DOHH2 (cell line): ENCODE results near the gene PLAC8.
A peak's percentile ranks its signal among the peaks of the same experiment; 100 is the strongest.

Experiments
- H3F3A ChIP-seq: fragments of 200-600 bp; sonication (generic), shearing (Covaris generic); 2 replicates; pipeline ENCODE4 v1.6.0; 2016; ENCODE audit warnings: antibody characterized with exemption, mild to moderate bottlenecking; ENCODE audit not compliant: control insufficient read depth, insufficient read depth
- H3K27ac ChIP-seq: fragments of 200-600 bp; sonication (generic); 2 replicates; pipeline ENCODE4 v1.5.1; 2014; ENCODE audit warnings: low read depth, mild to moderate bottlenecking, low read length, moderate library complexity
- H3K27me3 ChIP-seq: fragments of 200-600 bp; sonication (generic); 2 replicates; pipeline ENCODE4 v1.6.1; 2014; ENCODE audit warnings: mild to moderate bottlenecking, low read length, mixed read lengths; ENCODE audit not compliant: control insufficient read depth
- H3K36me3 ChIP-seq: fragments of 200-600 bp; sonication (generic); 2 replicates; pipeline ENCODE4 v1.6.1; 2014; ENCODE audit warnings: mild to moderate bottlenecking, low read length, moderate library complexity, mixed read lengths; ENCODE audit not compliant: control insufficient read depth
- H3K4me1 ChIP-seq: fragments of 200-600 bp; sonication (generic); 2 replicates; pipeline ENCODE4 v1.6.1; 2014; ENCODE audit warnings: mild to moderate bottlenecking, low read length, mixed read lengths; ENCODE audit not compliant: control insufficient read depth
- H3K4me2 ChIP-seq: fragments of 200-600 bp; sonication (generic); 2 replicates; pipeline ENCODE4 v1.6.0; 2014; ENCODE audit warnings: mild to moderate bottlenecking, low read length, moderate library complexity
- H3K4me3 ChIP-seq: fragments of 200-600 bp; sonication (generic); 2 replicates; pipeline ENCODE4 v1.5.1; 2014; ENCODE audit warnings: mild to moderate bottlenecking, low read length, mixed read lengths
- H3K79me2 ChIP-seq: fragments of 200-600 bp; sonication (generic); 2 replicates; pipeline ENCODE4 v1.6.1; 2014; ENCODE audit warnings: mild to moderate bottlenecking, low read length, mixed read lengths; ENCODE audit not compliant: control insufficient read depth
- H3K9me2 ChIP-seq: fragments of 200-600 bp; sonication (generic); replicated peaks from 2 replicates; pipeline ENCODE4 v1.6.1; 2014; ENCODE audit warnings: mild to moderate bottlenecking, low read length, mixed read lengths; ENCODE audit not compliant: control insufficient read depth
- H3K9me3 ChIP-seq: fragments of 200-600 bp; sonication (generic); 2 replicates; pipeline ENCODE4 v1.6.1; 2014; ENCODE audit warnings: antibody characterized with exemption, low read length, mixed read lengths; ENCODE audit not compliant: control insufficient read depth, insufficient read depth
- H4K20me1 ChIP-seq: fragments of 200-600 bp; sonication (generic); 2 replicates; pipeline ENCODE4 v1.6.0; 2014; ENCODE audit warnings: low read depth, mild to moderate bottlenecking, antibody characterized with exemption, low read length, moderate library complexity; ENCODE audit not compliant: control insufficient read depth, insufficient read depth
- CTCF ChIP-seq: fragments of 200-600 bp; sonication (generic); IDR thresholded peaks from one replicate; pipeline ENCODE4 v1.5.1; 2014; ENCODE audit warnings: antibody characterized with exemption, mild to moderate bottlenecking, low read depth, low read length; ENCODE audit not compliant: poor library complexity, severe bottlenecking
- EZH2phosphoT487 ChIP-seq: fragments of 200-600 bp; sonication (generic); IDR thresholded peaks from 2 replicates; pipeline ENCODE4 v1.6.1; 2017; ENCODE audit warnings: borderline replicate concordance, mild to moderate bottlenecking, antibody characterized with exemption, low read length, moderate library complexity, mixed read lengths

PLAC8 gene

GRCh38 chr4:83074086-83074704 lies 40.3 kb downstream of the PLAC8 start:
- no peaks in the 10 kb centered on the region for H3K27me3 ChIP-seq
- TF ChIP-seq CTCF: peak; percentile 70
- no peak for TF ChIP-seq EZH2phosphoT487
- no peak overlapping the region for H3K4me3 ChIP-seq
- no peaks in the 10 kb centered on the region for H3F3A ChIP-seq
- no peak overlapping the region for H3K27ac ChIP-seq
- H3K9me3 ChIP-seq: no peaks in the 10 kb centered on the region
- peaks cover 12% of the 10 kb centered on the region for H3K36me3 ChIP-seq
- no peaks in the 10 kb centered on the region for H4K20me1 ChIP-seq
- peaks cover 4% of the 10 kb centered on the region; the same call in 1 of the 2 replicates for H3K4me1 ChIP-seq
- no peaks in the 10 kb centered on the region for H3K79me2 ChIP-seq
- peak overlapping the region; percentile 30; the same call in 1 of the 2 replicates for H3K4me2 ChIP-seq
- H3K9me2 ChIP-seq: no peaks in the 10 kb centered on the region

GRCh38 chr4:83071116-83071515 lies 43.4 kb downstream of the PLAC8 start:
- H3K4me1 ChIP-seq: peaks cover 4% of the 10 kb centered on the region; the same call in 1 of the 2 replicates
- H3K79me2 ChIP-seq: no peaks in the 10 kb centered on the region
- H4K20me1 ChIP-seq: no peaks in the 10 kb centered on the region
- no peaks in the 10 kb centered on the region for H3K27me3 ChIP-seq
- TF ChIP-seq EZH2phosphoT487: no peak
- no peak for TF ChIP-seq CTCF
- no peaks in the 10 kb centered on the region for H3K9me2 ChIP-seq
- H3K4me2 ChIP-seq: no peak overlapping the region
- no peaks in the 10 kb centered on the region for H3K9me3 ChIP-seq
- no peak overlapping the region for H3K4me3 ChIP-seq
- H3K27ac ChIP-seq: no peak overlapping the region
- H3F3A ChIP-seq: no peaks in the 10 kb centered on the region
- peaks cover 28% of the 10 kb centered on the region for H3K36me3 ChIP-seq

GRCh38 chr4:83067058-83067639 lies 47.4 kb downstream of the PLAC8 start:
- Histone ChIP-seq H3F3A (no peaks in the 10 kb centered on the region), H3K9me2 (no peaks in the 10 kb centered on the region), H3K4me1 (no peaks in the 10 kb centered on the region), H3K9me3 (no peaks in the 10 kb centered on the region), H3K27me3 (no peaks in the 10 kb centered on the region), H4K20me1 (no peaks in the 10 kb centered on the region), H3K27ac (no peak overlapping the region), H3K79me2 (no peaks in the 10 kb centered on the region), H3K4me2 (no peak overlapping the region), H3K4me3 (no peak overlapping the region), H3K36me3 (peaks cover 36% of the 10 kb centered on the region)
- TF ChIP-seq EZH2phosphoT487 (no peak), CTCF (no peak)
